Erythroblast (primary cell): ENCODE data around the gene SLC36A3.

ENCODE experiments used
- GATA1 ChIP-seq: IDR thresholded peaks from 2 replicates; pipeline ENCODE4 v1.6.1; 2011; ENCODE audit warnings: low read depth, mild to moderate bottlenecking, control low read depth, low read length, moderate library complexity
- POLR2A ChIP-seq: IDR thresholded peaks from 2 replicates; pipeline ENCODE4 v1.6.1; 2011; ENCODE audit warnings: mild to moderate bottlenecking, low read length

GRCh38 chr5:151285683-151286082 lies 17.9 kb downstream of the SLC36A3 start:
- no peak for TF ChIP-seq POLR2A
- TF ChIP-seq GATA1 = no peak
